Ishikawa (cell line): Measurements from ENCODE around the gene EFNA5.

Source experiments
- CEBPB ChIP-seq: IDR thresholded peaks from 2 replicates; pipeline ENCODE4 v1.6.1; 2012
- CREB1 ChIP-seq: IDR thresholded peaks from 2 replicates; pipeline ENCODE4 v1.6.1; 2012; ENCODE audit warnings: low read depth
- EGR1 ChIP-seq: IDR thresholded peaks from 2 replicates; pipeline ENCODE4 v1.6.1; 2012
- EP300 ChIP-seq: IDR thresholded peaks from 2 replicates; pipeline ENCODE4 v1.6.1; 2012; ENCODE audit warnings: borderline replicate concordance
- FOXM1 ChIP-seq: IDR thresholded peaks from 2 replicates; pipeline ENCODE4 v1.6.1; 2012; ENCODE audit warnings: low read depth, borderline replicate concordance
- MAX ChIP-seq: IDR thresholded peaks from 2 replicates; pipeline ENCODE4 v1.6.1; 2012
- NFIC ChIP-seq: IDR thresholded peaks from 2 replicates; pipeline ENCODE4 v1.6.1; 2012
- RAD21 ChIP-seq: IDR thresholded peaks from 2 replicates; pipeline ENCODE4 v1.6.1; 2012; ENCODE audit warnings: low read depth
- REST ChIP-seq: IDR thresholded peaks from 2 replicates; pipeline ENCODE4 v1.6.1; 2012; ENCODE audit warnings: low read depth, mild to moderate bottlenecking
- TAF1 ChIP-seq: IDR thresholded peaks from 2 replicates; pipeline ENCODE4 v1.6.1; 2012; ENCODE audit warnings: low read depth, mild to moderate bottlenecking
- TCF12 ChIP-seq: IDR thresholded peaks from 2 replicates; pipeline ENCODE4 v1.6.1; 2012; ENCODE audit warnings: low read depth
- TEAD4 ChIP-seq: IDR thresholded peaks from 2 replicates; pipeline ENCODE4 v1.6.1; 2012
- USF1 ChIP-seq: IDR thresholded peaks from 2 replicates; pipeline ENCODE4 v1.6.1; 2012
- YY1 ChIP-seq: IDR thresholded peaks from 2 replicates; pipeline ENCODE4 v1.6.1; 2012; ENCODE audit warnings: low read depth
- ZBTB7A ChIP-seq: IDR thresholded peaks from 2 replicates; pipeline ENCODE4 v1.6.1; 2012; ENCODE audit warnings: low read depth

Gene EFNA5

GRCh38 chr5:107330903-107331302 is 339.8 kb downstream of the EFNA5 start:
- no peak for TF ChIP-seq CEBPB
- no peak for TF ChIP-seq YY1
- TF ChIP-seq EGR1 = no peak
- no peak for TF ChIP-seq FOXM1
- no peak for TF ChIP-seq USF1
- no peak for TF ChIP-seq MAX
- no peak for TF ChIP-seq CREB1
- no peak for TF ChIP-seq ZBTB7A
- no peak for TF ChIP-seq TCF12
- TF ChIP-seq NFIC = no peak
- TF ChIP-seq EP300 = no peak
- TF ChIP-seq TEAD4 = no peak
- no peak for TF ChIP-seq REST

GRCh38 chr5:107329850-107330249 is 340.9 kb downstream of the EFNA5 start:
- no peak for TF ChIP-seq TEAD4
- TF ChIP-seq TCF12 = no peak
- no peak for TF ChIP-seq TAF1
- TF ChIP-seq ZBTB7A = no peak
- no peak for TF ChIP-seq YY1
- no peak for TF ChIP-seq EP300
- TF ChIP-seq EGR1 = no peak
- TF ChIP-seq CREB1 = no peak
- no peak for TF ChIP-seq MAX
- TF ChIP-seq USF1 = no peak
- no peak for TF ChIP-seq FOXM1
- no peak for TF ChIP-seq CEBPB
- TF ChIP-seq NFIC = no peak
- TF ChIP-seq RAD21 = no peak
- no peak for TF ChIP-seq REST
